ENCODE measurements around the gene FBXL3.

GRCh38 chr13:76980075-76980718 is 46.8 kb downstream of the FBXL3 start:
- TF ChIP-seq CTCF (conservative IDR thresholded peaks at IDR 0.05) (peak; percentile 86), EZH2 (IDR thresholded peaks at IDR 0.05; ENCODE audit: low read depth) (no peak)
